Right atrium auricular region (tissue), 2 donors: ENCODE results near the gene FAM241B. TPM values are rescaled to one million over a fixed set of nuclear protein-coding genes. Genes with fewer than 3 reads are reported as not detected.

Experiments
- DNase-seq: peaks from one replicate; pipeline ENCODE4 v3.0.0-alpha.2; 2019; ENCODE audit warnings: low spot score
- H3K27ac ChIP-seq, 2 donors: fragments of 200-600 bp; sonication (generic); 1 replicate in 1 of 2; 2 replicates in 1 of 2; pipeline ENCODE4 v1.5.1; 2016 to 2019
- H3K27me3 ChIP-seq, 2 donors: fragments of 200-600 bp; sonication (generic); one replicate each; pipeline versions ENCODE4 v1.5.1 to v1.6.0; 2017 to 2019
- H3K36me3 ChIP-seq: fragments of 200-600 bp; sonication (generic); one replicate; pipeline ENCODE4 v1.5.1; 2016
- H3K4me1 ChIP-seq, 2 donors: fragments of 200-600 bp; sonication (generic); one replicate each; pipeline versions ENCODE4 v1.5.1 to v1.6.0; 2017 to 2019
- H3K4me3 ChIP-seq, 2 donors: fragments of 200-600 bp; sonication (generic); 1 replicate in 1 of 2; 2 replicates in 1 of 2; pipeline ENCODE4 v1.5.1; 2017 to 2019; ENCODE audit warnings: mild to moderate bottlenecking in 1 of 2, moderate library complexity in 1 of 2
- H3K9me3 ChIP-seq, 2 donors: fragments of 200-600 bp; sonication (generic); one replicate each; pipeline ENCODE4 v1.5.1; 2019
- total RNA-seq, 2 donors: library from RNA; depleted of rRNA; stranded (reverse); fragments of >200 nt; gene quantifications; one replicate each; pipeline ENCODE4 v1.1.0, GENCODE V29; 2016
- TF ChIP-seq, protein P1 (sequence below), 2 donors: fragments of 200-600 bp; sonication (generic); IDR thresholded peaks; one replicate each; pipeline ENCODE4 v1.5.1; 2019; ENCODE audit warnings: antibody characterized with exemption in 2 of 2

The FAM241B gene
- total RNA-seq, 2 donors from 2014 or later, result 2.1 to 3.5 TPM

- DNase-seq, result no peak
- H3K4me3 ChIP-seq, result no peak overlapping the region
- H3K9me3 ChIP-seq, result no peaks in the 10 kb centered on the region
- peaks cover 0 to 11% of the 10 kb centered on the region in 2 donors for H3K4me1 ChIP-seq
- H3K36me3 ChIP-seq, result no peaks in the 10 kb centered on the region
- no peaks in the 10 kb centered on the region for H3K27me3 ChIP-seq
- no peak overlapping the region for H3K27ac ChIP-seq
- TF ChIP-seq, protein P1, sequence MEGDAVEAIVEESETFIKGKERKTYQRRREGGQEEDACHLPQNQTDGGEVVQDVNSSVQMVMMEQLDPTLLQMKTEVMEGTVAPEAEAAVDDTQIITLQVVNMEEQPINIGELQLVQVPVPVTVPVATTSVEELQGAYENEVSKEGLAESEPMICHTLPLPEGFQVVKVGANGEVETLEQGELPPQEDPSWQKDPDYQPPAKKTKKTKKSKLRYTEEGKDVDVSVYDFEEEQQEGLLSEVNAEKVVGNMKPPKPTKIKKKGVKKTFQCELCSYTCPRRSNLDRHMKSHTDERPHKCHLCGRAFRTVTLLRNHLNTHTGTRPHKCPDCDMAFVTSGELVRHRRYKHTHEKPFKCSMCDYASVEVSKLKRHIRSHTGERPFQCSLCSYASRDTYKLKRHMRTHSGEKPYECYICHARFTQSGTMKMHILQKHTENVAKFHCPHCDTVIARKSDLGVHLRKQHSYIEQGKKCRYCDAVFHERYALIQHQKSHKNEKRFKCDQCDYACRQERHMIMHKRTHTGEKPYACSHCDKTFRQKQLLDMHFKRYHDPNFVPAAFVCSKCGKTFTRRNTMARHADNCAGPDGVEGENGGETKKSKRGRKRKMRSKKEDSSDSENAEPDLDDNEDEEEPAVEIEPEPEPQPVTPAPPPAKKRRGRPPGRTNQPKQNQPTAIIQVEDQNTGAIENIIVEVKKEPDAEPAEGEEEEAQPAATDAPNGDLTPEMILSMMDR (IDR thresholded peaks at IDR 0.05), result no peak
Measured at GRCh38 chr10:69652857-69653199, 22.8 kb downstream of the FAM241B start.

- H3K27me3 ChIP-seq, result no peaks in the 10 kb centered on the region
- H3K27ac ChIP-seq, result no peak overlapping the region
- no peak for DNase-seq
- H3K4me1 ChIP-seq, result peaks cover 0 to 11% of the 10 kb centered on the region in 2 donors
- H3K4me3 ChIP-seq, result no peak overlapping the region
- no peaks in the 10 kb centered on the region for H3K9me3 ChIP-seq
- no peaks in the 10 kb centered on the region for H3K36me3 ChIP-seq
- TF ChIP-seq, protein P1 (IDR thresholded peaks at IDR 0.05), result no peak
Measured at GRCh38 chr10:69653561-69653960, 23.5 kb downstream of the FAM241B start.

DNA sequence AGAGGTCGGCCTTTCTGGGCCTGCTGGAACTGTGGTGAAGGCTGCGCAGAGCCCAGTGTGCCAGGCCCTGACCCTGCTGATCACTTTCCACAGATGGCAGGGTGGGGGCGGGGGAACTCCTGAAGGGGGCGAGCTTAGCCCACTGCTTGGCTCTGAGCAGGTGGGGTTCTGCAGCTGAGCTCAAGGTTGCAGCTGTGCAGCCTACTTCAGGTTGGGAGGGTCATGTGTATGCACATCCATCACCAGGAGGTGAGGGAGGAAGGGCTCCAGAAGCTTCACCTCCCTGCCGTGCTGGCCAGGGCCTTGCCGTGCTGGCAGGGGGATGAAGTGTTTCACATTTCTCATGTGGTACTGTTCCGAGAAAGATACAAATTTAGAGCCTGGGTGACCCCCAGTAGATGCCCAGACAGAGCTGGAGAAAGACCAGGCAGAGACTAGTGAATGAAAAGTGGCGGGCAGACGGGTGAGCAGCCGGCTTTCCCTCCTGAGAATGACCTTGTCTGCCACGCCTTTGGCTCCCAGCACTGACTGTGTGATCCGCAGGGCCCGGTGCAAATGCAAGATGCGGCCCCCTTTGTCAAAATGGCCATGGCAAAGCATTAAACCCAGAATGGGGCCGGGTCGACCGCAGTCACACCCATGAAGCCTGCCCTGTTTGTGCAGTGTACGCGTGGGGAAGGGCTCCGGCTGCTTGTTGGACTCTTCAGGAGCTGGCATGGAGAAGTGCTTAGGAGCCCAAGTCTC is 25.2 kb downstream of the FAM241B start:
- Histone ChIP-seq H3K4me3 (no peak overlapping the region), H3K9me3 (no peaks in the 10 kb centered on the region), H3K36me3 (no peaks in the 10 kb centered on the region), H3K4me1 (peaks cover 0 to 11% of the 10 kb centered on the region in 2 donors), H3K27me3 (no peaks in the 10 kb centered on the region), H3K27ac (no peak overlapping the region)
- DNase-seq, result no peak
- TF ChIP-seq, protein P1 (IDR thresholded peaks at IDR 0.05), result no peak

- Histone ChIP-seq H3K9me3 (no peaks in the 10 kb centered on the region), H3K4me3 (no peak overlapping the region), H3K4me1 (peaks cover 0 to 11% of the 10 kb centered on the region in 2 donors), H3K27ac (no peak overlapping the region), H3K27me3 (no peaks in the 10 kb centered on the region), H3K36me3 (no peaks in the 10 kb centered on the region)
- DNase-seq, result no peak
- TF ChIP-seq, protein P1 (IDR thresholded peaks at IDR 0.05), result no peak
Measured at GRCh38 chr10:69655868-69656555, 26.0 kb downstream of the FAM241B start.

DNA sequence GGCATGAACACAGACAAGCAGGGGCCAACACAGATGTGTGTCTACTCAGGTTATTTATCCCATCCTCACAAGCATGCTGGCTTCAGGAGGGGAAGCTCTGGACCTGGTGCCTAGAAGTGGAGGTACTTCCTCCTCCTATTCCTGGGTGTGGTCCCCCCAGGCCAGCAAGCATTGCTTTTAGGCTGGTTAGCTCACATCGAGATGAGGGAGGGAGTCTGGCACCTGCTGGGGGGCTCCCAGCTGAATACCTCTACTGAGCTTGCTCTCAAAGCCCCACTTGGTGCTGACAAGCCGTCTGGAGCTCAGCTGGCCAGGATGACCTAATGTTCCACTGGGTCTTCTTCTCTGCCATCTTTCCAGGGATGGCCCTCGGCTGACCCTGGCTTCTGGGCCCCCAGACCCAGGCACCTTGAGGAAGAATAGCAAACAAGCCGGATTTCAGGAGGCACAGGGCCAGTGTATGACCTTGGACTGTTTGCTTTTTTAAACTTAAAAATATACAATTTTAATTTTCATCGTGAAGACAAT is 26.8 kb downstream of the FAM241B start:
- DNase-seq, result no peak
- Histone ChIP-seq H3K4me1 (peaks cover 0 to 11% of the 10 kb centered on the region in 2 donors), H3K27me3 (no peaks in the 10 kb centered on the region), H3K27ac (no peak overlapping the region), H3K36me3 (no peaks in the 10 kb centered on the region), H3K4me3 (no peak overlapping the region), H3K9me3 (no peaks in the 10 kb centered on the region)
- TF ChIP-seq, protein P1 (IDR thresholded peaks at IDR 0.05), result no peak
